ENCODE data around the gene PRKAR1B.
A peak's percentile ranks its signal among the peaks of the same experiment; 100 is the strongest.

PRKAR1B gene

DNA sequence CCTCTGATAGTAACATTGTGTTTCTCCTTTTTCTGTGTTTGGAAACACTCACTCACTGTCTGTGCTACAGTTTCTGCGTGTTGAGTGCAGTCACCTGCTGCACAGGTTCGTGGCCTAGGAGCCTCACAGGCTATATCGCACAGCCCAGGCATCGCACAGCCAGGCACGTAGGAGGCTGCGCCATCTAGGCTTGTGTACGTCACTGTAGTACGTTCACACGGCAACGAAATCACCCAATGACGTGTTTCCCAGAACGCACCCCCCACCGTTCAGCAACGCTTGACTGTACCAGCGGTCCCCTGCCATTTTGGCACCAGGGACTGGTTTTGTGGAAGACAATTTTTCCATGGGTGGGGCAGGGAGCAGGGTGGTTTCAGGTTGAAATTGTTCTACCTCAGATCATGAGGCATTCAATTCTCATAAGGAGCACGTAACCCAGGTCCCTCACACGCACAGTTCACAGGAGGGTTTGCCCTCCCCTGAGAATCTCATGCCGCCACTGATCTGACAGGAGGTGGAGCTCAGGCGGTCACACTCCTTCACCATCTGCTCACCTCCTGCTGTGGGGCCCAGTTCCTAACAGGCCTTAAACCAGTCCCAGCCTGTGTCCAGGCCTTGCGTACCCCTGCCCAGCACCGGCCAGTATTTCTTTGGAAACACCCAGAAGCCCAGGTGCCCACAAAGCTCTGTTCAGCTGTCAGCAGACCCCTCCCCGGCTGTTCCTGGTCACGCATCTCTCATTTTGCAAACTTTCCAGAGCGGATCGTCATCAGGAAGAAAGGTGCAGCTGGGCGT, 23.2 kb upstream of the PRKAR1B start:
- no peak overlapping the region for H3K4ac ChIP-seq (ENCODE audit: low read depth in 1 of 2, low read length in 2 of 2)
- no peak for DNase-seq
- no peak overlapping the region for H2BK15ac ChIP-seq (ENCODE audit: low read depth, poor library complexity, severe bottlenecking)
- H4K91ac ChIP-seq (ENCODE audit: low read length) = peak overlapping the region; percentile 4
- no peak overlapping the region for H2BK12ac ChIP-seq (ENCODE audit: low read length in 2 of 2)
- H3K9ac ChIP-seq (ENCODE audit: low read length) = no peak overlapping the region
- H3K27me3 ChIP-seq (ENCODE audit: control insufficient read depth in 1 of 2, insufficient read depth in 1 of 2, low read length in 2 of 2) = no peaks in the 10 kb centered on the region
- peaks cover 39 to 74% of the 10 kb centered on the region in 2 experiments for H3K36me3 ChIP-seq (ENCODE audit: control insufficient read depth in 1 of 2, insufficient read depth in 2 of 2, low read depth in 1 of 2, low read length in 2 of 2)
- no peak overlapping the region for H4K8ac ChIP-seq (ENCODE audit: low read length)
- H3K4me3 ChIP-seq (ENCODE audit: insufficient read depth in 1 of 2, low read depth in 1 of 2, low read length in 2 of 2) = no peak overlapping the region
- H3K14ac ChIP-seq (ENCODE audit: low read length in 2 of 2) = no peak overlapping the region
- H3K18ac ChIP-seq (ENCODE audit: low read depth in 1 of 2, low read length in 2 of 2) = no peak overlapping the region
- H3K79me1 ChIP-seq (replicated peaks; ENCODE audit: low read length, poor library complexity, severe bottlenecking) = peaks cover 40% of the 10 kb centered on the region
- H2BK120ac ChIP-seq (ENCODE audit: low read depth, low read length) = no peak overlapping the region
- WGBS = 97% methylated on average over 26 of the region's 26 CpGs
- no peak overlapping the region for H3K27ac ChIP-seq (ENCODE audit: low read length, poor library complexity, severe bottlenecking)
- H3K4me1 ChIP-seq (ENCODE audit: control insufficient read depth, insufficient read depth, low read depth, low read length) = peaks cover 8% of the 10 kb centered on the region
- H3K4me2 ChIP-seq (ENCODE audit: low read length, poor library complexity, severe bottlenecking) = no peak overlapping the region
- no peaks in the 10 kb centered on the region for H3K9me3 ChIP-seq (ENCODE audit: control insufficient read depth, low read length)
- no peak overlapping the region for H3K23ac ChIP-seq (ENCODE audit: low read length in 2 of 2)
- H2AFZ ChIP-seq (ENCODE audit: low read depth, low read length) = no peak overlapping the region
- no peak overlapping the region for H2AK5ac ChIP-seq (ENCODE audit: low read length, severe bottlenecking)
- no peak overlapping the region for H2BK5ac ChIP-seq (ENCODE audit: low read depth, low read length, poor library complexity, severe bottlenecking)

DNA sequence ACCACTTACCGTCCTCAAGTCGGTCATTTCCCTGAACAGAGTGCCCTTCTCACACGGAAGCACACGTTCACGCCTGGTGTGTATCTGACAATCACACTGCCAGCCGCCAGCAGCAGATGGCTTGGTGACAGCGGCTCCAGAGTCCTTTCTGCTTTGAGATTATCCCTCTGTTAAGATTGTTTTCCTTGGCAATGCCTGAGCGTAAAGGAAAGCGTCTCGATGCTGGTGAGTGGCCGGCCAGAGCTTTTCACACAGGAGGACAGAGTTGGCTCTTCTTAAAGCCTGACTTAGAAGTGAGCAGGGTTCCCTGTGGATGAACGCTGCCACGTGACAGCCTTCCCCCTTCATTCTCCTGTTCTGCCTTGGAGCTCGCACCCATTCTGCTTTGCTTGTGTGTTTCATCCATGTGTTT, 22.1 kb upstream of the PRKAR1B start:
- H3K27ac ChIP-seq (ENCODE audit: low read length, poor library complexity, severe bottlenecking) = no peak overlapping the region
- WGBS = 91% methylated on average over 14 of the region's 14 CpGs

DNA sequence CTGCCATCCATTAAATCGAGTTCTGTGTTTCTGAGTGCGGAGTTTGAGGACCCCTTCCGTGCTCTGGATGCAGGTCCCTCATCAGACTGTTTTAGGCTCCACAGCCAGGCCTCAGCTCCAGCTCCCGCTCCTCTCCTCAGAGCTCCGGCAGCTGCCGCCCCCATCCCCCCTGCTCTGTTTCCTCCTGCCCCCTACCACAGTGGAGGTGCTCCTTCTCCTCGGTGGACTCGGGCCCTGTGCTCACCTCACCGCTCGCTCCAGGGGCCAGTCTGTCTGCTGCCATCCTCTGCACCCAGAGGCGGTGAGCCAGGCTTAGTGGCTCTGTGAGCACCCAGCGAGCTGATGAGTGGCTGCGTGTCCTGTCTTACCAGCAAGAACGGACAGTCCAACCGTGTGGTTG, 21.4 kb upstream of the PRKAR1B start:
- H2BK120ac ChIP-seq (ENCODE audit: low read depth, low read length) = no peak overlapping the region
- no peak overlapping the region for H3K18ac ChIP-seq (ENCODE audit: low read depth in 1 of 2, low read length in 2 of 2)
- no peak for DNase-seq
- peaks cover 8% of the 10 kb centered on the region for H3K4me1 ChIP-seq (ENCODE audit: control insufficient read depth, insufficient read depth, low read depth, low read length)
- no peaks in the 10 kb centered on the region for H3K27me3 ChIP-seq (ENCODE audit: control insufficient read depth in 1 of 2, insufficient read depth in 1 of 2, low read length in 2 of 2)
- no peak overlapping the region for H2BK12ac ChIP-seq (ENCODE audit: low read length in 2 of 2)
- H3K4ac ChIP-seq (ENCODE audit: low read depth in 1 of 2, low read length in 2 of 2) = no peak overlapping the region
- no peak overlapping the region for H3K23ac ChIP-seq (ENCODE audit: low read length in 2 of 2)
- no peak overlapping the region for H3K9ac ChIP-seq (ENCODE audit: low read length)
- no peak overlapping the region for H2BK5ac ChIP-seq (ENCODE audit: low read depth, low read length, poor library complexity, severe bottlenecking)
- H2AFZ ChIP-seq (ENCODE audit: low read depth, low read length) = no peak overlapping the region
- H2AK5ac ChIP-seq (ENCODE audit: low read length, severe bottlenecking) = no peak overlapping the region
- no peak overlapping the region for H4K91ac ChIP-seq (ENCODE audit: low read length)
- H3K79me1 ChIP-seq (replicated peaks; ENCODE audit: low read length, poor library complexity, severe bottlenecking) = peaks cover 40% of the 10 kb centered on the region
- H3K4me2 ChIP-seq (ENCODE audit: low read length, poor library complexity, severe bottlenecking) = no peak overlapping the region
- H3K4me3 ChIP-seq (ENCODE audit: insufficient read depth in 1 of 2, low read depth in 1 of 2, low read length in 2 of 2) = no peak overlapping the region
- no peaks in the 10 kb centered on the region for H3K9me3 ChIP-seq (ENCODE audit: control insufficient read depth, low read length)
- H3K36me3 ChIP-seq (ENCODE audit: control insufficient read depth in 1 of 2, insufficient read depth in 2 of 2, low read depth in 1 of 2, low read length in 2 of 2) = peaks cover 35 to 62% of the 10 kb centered on the region in 2 experiments
- WGBS = 98% methylated on average over 15 of the region's 15 CpGs
- H2BK15ac ChIP-seq (ENCODE audit: low read depth, poor library complexity, severe bottlenecking) = no peak overlapping the region
- H4K8ac ChIP-seq (ENCODE audit: low read length) = no peak overlapping the region
- no peak overlapping the region for H3K27ac ChIP-seq (ENCODE audit: low read length, poor library complexity, severe bottlenecking)
- H3K14ac ChIP-seq (ENCODE audit: low read length in 2 of 2) = no peak overlapping the region

More for the DNA sequence above, 22.1 kb upstream of the PRKAR1B start:
- H2BK5ac ChIP-seq (ENCODE audit: low read depth, low read length, poor library complexity, severe bottlenecking) = no peak overlapping the region
- no peaks in the 10 kb centered on the region for H3K9me3 ChIP-seq (ENCODE audit: control insufficient read depth, low read length)
- H3K4me2 ChIP-seq (ENCODE audit: low read length, poor library complexity, severe bottlenecking) = no peak overlapping the region
- peaks cover 35 to 69% of the 10 kb centered on the region in 2 experiments for H3K36me3 ChIP-seq (ENCODE audit: control insufficient read depth in 1 of 2, insufficient read depth in 2 of 2, low read depth in 1 of 2, low read length in 2 of 2)
- no peak overlapping the region for H3K23ac ChIP-seq (ENCODE audit: low read length in 2 of 2)
- no peak overlapping the region for H3K4ac ChIP-seq (ENCODE audit: low read depth in 1 of 2, low read length in 2 of 2)
- H2BK120ac ChIP-seq (ENCODE audit: low read depth, low read length) = no peak overlapping the region
- H3K18ac ChIP-seq (ENCODE audit: low read depth in 1 of 2, low read length in 2 of 2) = no peak overlapping the region
- H2BK12ac ChIP-seq (ENCODE audit: low read length in 2 of 2) = no peak overlapping the region
- H2AFZ ChIP-seq (ENCODE audit: low read depth, low read length) = no peak overlapping the region
- no peak overlapping the region for H3K4me3 ChIP-seq (ENCODE audit: insufficient read depth in 1 of 2, low read depth in 1 of 2, low read length in 2 of 2)
- H4K91ac ChIP-seq (ENCODE audit: low read length) = no peak overlapping the region
- H3K4me1 ChIP-seq (ENCODE audit: control insufficient read depth, insufficient read depth, low read depth, low read length) = peaks cover 8% of the 10 kb centered on the region
- H2AK5ac ChIP-seq (ENCODE audit: low read length, severe bottlenecking) = no peak overlapping the region
- H3K27me3 ChIP-seq (ENCODE audit: control insufficient read depth in 1 of 2, insufficient read depth in 1 of 2, low read length in 2 of 2) = no peaks in the 10 kb centered on the region
- no peak overlapping the region for H3K14ac ChIP-seq (ENCODE audit: low read length in 2 of 2)
- H3K79me1 ChIP-seq (replicated peaks; ENCODE audit: low read length, poor library complexity, severe bottlenecking) = peaks cover 40% of the 10 kb centered on the region
- no peak overlapping the region for H4K8ac ChIP-seq (ENCODE audit: low read length)
- H2BK15ac ChIP-seq (ENCODE audit: low read depth, poor library complexity, severe bottlenecking) = no peak overlapping the region
- DNase-seq = no peak
- H3K9ac ChIP-seq (ENCODE audit: low read length) = no peak overlapping the region

- Histone ChIP-seq H2AK5ac (ENCODE audit: low read length, severe bottlenecking) (no peak overlapping the region), H3K27ac (ENCODE audit: low read length, poor library complexity, severe bottlenecking) (no peak overlapping the region), H3K18ac (ENCODE audit: low read depth in 1 of 2, low read length in 2 of 2) (no peak overlapping the region), H3K14ac (ENCODE audit: low read length in 2 of 2) (no peak overlapping the region), H3K4me2 (ENCODE audit: low read length, poor library complexity, severe bottlenecking) (no peak overlapping the region), H3K79me1 (replicated peaks; ENCODE audit: low read length, poor library complexity, severe bottlenecking) (peaks cover 36% of the 10 kb centered on the region), H3K4me3 (ENCODE audit: insufficient read depth in 1 of 2, low read depth in 1 of 2, low read length in 2 of 2) (no peak overlapping the region), H3K4ac (ENCODE audit: low read depth in 1 of 2, low read length in 2 of 2) (no peak overlapping the region), H4K91ac (ENCODE audit: low read length) (no peak overlapping the region), H4K8ac (ENCODE audit: low read length) (no peak overlapping the region), H2BK15ac (ENCODE audit: low read depth, poor library complexity, severe bottlenecking) (no peak overlapping the region), H3K9me3 (ENCODE audit: control insufficient read depth, low read length) (no peaks in the 10 kb centered on the region), H2BK5ac (ENCODE audit: low read depth, low read length, poor library complexity, severe bottlenecking) (no peak overlapping the region), H3K36me3 (ENCODE audit: control insufficient read depth in 1 of 2, insufficient read depth in 2 of 2, low read depth in 1 of 2, low read length in 2 of 2) (peaks cover 40 to 59% of the 10 kb centered on the region in 2 experiments), H3K4me1 (ENCODE audit: control insufficient read depth, insufficient read depth, low read depth, low read length) (peaks cover 8% of the 10 kb centered on the region), H2BK120ac (ENCODE audit: low read depth, low read length) (no peak overlapping the region), H2BK12ac (ENCODE audit: low read length in 2 of 2) (no peak overlapping the region), H3K23ac (ENCODE audit: low read length in 2 of 2) (no peak overlapping the region), H3K27me3 (ENCODE audit: control insufficient read depth in 1 of 2, insufficient read depth in 1 of 2, low read length in 2 of 2) (no peaks in the 10 kb centered on the region), H3K9ac (ENCODE audit: low read length) (no peak overlapping the region), H2AFZ (ENCODE audit: low read depth, low read length) (no peak overlapping the region)
- no peak for DNase-seq
- 94% methylated on average over 12 of the region's 12 CpGs for WGBS
Observed at GRCh38 chr7:747186-747585, 20.1 kb upstream of the PRKAR1B start.
